Kidney (tissue), 14 donors: ENCODE results near the gene C2orf76. TPM values are rescaled to one million over a fixed set of nuclear protein-coding genes. Genes with fewer than 3 reads are reported as not detected.

ENCODE experiments used
- DNase-seq, 5 donors: peaks; one replicate each; pipeline ENCODE4 v3.0.0-alpha.2; 2013 to 2020
- FAIRE-seq: peaks from 2 replicates; lab custom pipeline; 2012; peaks lifted over from hg19 to GRCh38; lab: Jason Lieb, UNC
- H3K27ac ChIP-seq, 2 donors: one replicate each; pipeline ENCODE4 v1.7.0; 2013; ENCODE audit warnings: low read depth in 2 of 2, low read length in 2 of 2, inconsistent platforms in 1 of 2
- H3K27me3 ChIP-seq: one replicate; pipeline ENCODE4 v1.7.1; 2013; ENCODE audit warnings: low read length, inconsistent platforms; ENCODE audit not compliant: control insufficient read depth, insufficient read depth
- H3K36me3 ChIP-seq, 3 donors: one replicate each; pipeline versions ENCODE4 v1.7.0 to v1.7.1; 2013; ENCODE audit warnings: low read length in 3 of 3, control low read depth in 1 of 3, inconsistent platforms in 1 of 3; ENCODE audit not compliant: insufficient read depth in 3 of 3, control insufficient read depth in 2 of 3
- H3K4me1 ChIP-seq, 3 donors: one replicate each; pipeline versions ENCODE4 v1.7.0 to v1.7.1; 2013; ENCODE audit warnings: low read length in 3 of 3, inconsistent platforms in 1 of 3, low read depth in 1 of 3; ENCODE audit not compliant: control insufficient read depth in 2 of 3, insufficient read depth in 2 of 3
- H3K4me3 ChIP-seq, 3 donors: one replicate each; pipeline versions ENCODE4 v1.7.0 to v1.8.1; 2013; ENCODE audit warnings: low read length in 3 of 3, control low read depth in 1 of 3, inconsistent platforms in 1 of 3
- H3K9ac ChIP-seq, 3 donors: one replicate each; pipeline versions ENCODE4 v1.7.0 to v1.7.1; 2013; ENCODE audit warnings: low read length in 3 of 3, control low read depth in 1 of 3, inconsistent platforms in 1 of 3
- H3K9me3 ChIP-seq, 3 donors: one replicate each; pipeline versions ENCODE4 v1.7.0 to v1.7.1; 2013; ENCODE audit warnings: low read length in 3 of 3, control low read depth in 1 of 3, inconsistent platforms in 1 of 3; ENCODE audit not compliant: control insufficient read depth in 2 of 3, insufficient read depth in 1 of 3
- CTCF ChIP-seq: IDR thresholded peaks from 3 replicates; pipeline ENCODE4 v1.5.1; 2012; ENCODE audit warnings: mild to moderate bottlenecking, moderate library complexity, borderline replicate concordance; ENCODE audit not compliant: insufficient read depth; ENCODE audit errors: extremely low read depth
- intact Hi-C: fragments of 100-400 bp; cut with DNase I; formaldehyde crosslinking; loops from one replicate; pipeline ENCODE4 v1.11.1; 2022
- polyA plus RNA-seq: library from polyadenylated mRNA; stranded (reverse); fragments of 350-450 nt; fragmentation: Illumina TruSeq; extraction: RNeasy Lipid Tissue Mini Kit (QIAGEN cat#74804); gene quantifications from one replicate; pipeline ENCODE4 v1.2.3, GENCODE V29; 2014; ENCODE audit warnings: low read depth, low replicate concordance; ENCODE audit not compliant: insufficient read depth
- total RNA-seq: library from RNA; stranded (reverse); fragmentation: NEBNext Ultra II Directional; extraction: Animal tissue kit (Norgen Biotek cat#: 25700); gene quantifications from one replicate; pipeline ENCODE4 v1.2.1, GENCODE V29; 2021
- donor health status: control.
- donor health status: control.
- donor health status: control.
- donor health status: control.
- donor health status: control.
- donor health status: DM: yes; HTN: yes; CAD: no.
- donor health status: Normal renal cell carcinoma (clear cell type).

The C2orf76 gene
- total and polyA plus RNA-seq, 2 donors from 2014 or later: 12.4 to 31.3 TPM

- no peak for DNase-seq
- no peak for FAIRE-seq
- no peak overlapping the region for H3K27ac ChIP-seq
- no peak for TF ChIP-seq CTCF
- H3K4me1 ChIP-seq: peaks cover 0 to 3% (median 0%) of the 10 kb centered on the region in 3 donors
- no peak overlapping the region for H3K4me3 ChIP-seq
- no peaks in the 10 kb centered on the region for H3K9me3 ChIP-seq
- H3K27me3 ChIP-seq: no peaks in the 10 kb centered on the region
- H3K36me3 ChIP-seq: no peaks in the 10 kb centered on the region
- intact Hi-C loops: no loop called here
- no peak overlapping the region for H3K9ac ChIP-seq
These were observed 105.0 kb downstream of the C2orf76 start for GRCh38 chr2:119261493-119262225.

- H3K4me1 ChIP-seq: peaks cover 0 to 3% (median 0%) of the 10 kb centered on the region in 3 donors
- no peaks in the 10 kb centered on the region for H3K9me3 ChIP-seq
- no peak overlapping the region for H3K27ac ChIP-seq
- H3K27me3 ChIP-seq: no peaks in the 10 kb centered on the region
- no peak overlapping the region for H3K4me3 ChIP-seq
- intact Hi-C loops: no loop called here
- DNase-seq: peak in 3 of 5 donors; percentile 17 to 39 (median 23)
- H3K36me3 ChIP-seq: no peaks in the 10 kb centered on the region
- no peak for TF ChIP-seq CTCF
- no peak for FAIRE-seq
- H3K9ac ChIP-seq: no peak overlapping the region
These were observed 105.8 kb downstream of the C2orf76 start for GRCh38 chr2:119260646-119261492.

GRCh38 chr2:119259296-119259860 lies 107.3 kb downstream of the C2orf76 start:
- FAIRE-seq: no peak
- Histone ChIP-seq H3K9ac (no peak overlapping the region), H3K27ac (no peak overlapping the region), H3K4me1 (peaks cover 0 to 3% (median 0%) of the 10 kb centered on the region in 3 donors), H3K27me3 (no peaks in the 10 kb centered on the region), H3K36me3 (no peaks in the 10 kb centered on the region), H3K9me3 (no peaks in the 10 kb centered on the region), H3K4me3 (no peak overlapping the region)
- no peak for TF ChIP-seq CTCF
- no peak for DNase-seq
- intact Hi-C loops: no loop called here
